ENCODE results near the gene ST6GALNAC6. TPM values are rescaled to one million over a fixed set of nuclear protein-coding genes. Genes with fewer than 3 reads are reported as not detected.

Gene ST6GALNAC6
- 83.8 and 100 TPM in 2 replicates for total RNA-seq

GRCh38 chr9:127899128-127899943, at the start of gene ST6GALNAC6:
ST6GALNAC6 (minus strand) TSS chr9:127899603; CDS start chr9:127897981, 1,622 bp downstream.

GRCh38 chr9:127937388-127938297, 38.2 kb upstream of the ST6GALNAC6 start, which contains the start of gene DPM2:
DPM2 (minus strand) TSS chr9:127937854; CDS start chr9:127937820, 34 bp downstream.

GRCh38 chr9:127930231-127931091, 31.1 kb upstream of the ST6GALNAC6 start, which contains the start of gene PIP5KL1:
PIP5KL1 (minus strand) TSS chr9:127930777; CDS start chr9:127930752, 25 bp downstream.

GRCh38 chr9:127916720-127917581, 17.5 kb upstream of the ST6GALNAC6 start, which contains the start of gene ST6GALNAC4:
ST6GALNAC4 (minus strand) TSS chr9:127917041; CDS start chr9:127916419, 622 bp downstream.

GRCh38 chr9:127877566-127877998, 21.8 kb downstream of the ST6GALNAC6 start, which contains the start of gene AK1:
AK1 (minus strand) TSS chr9:127877675; CDS start chr9:127874617, 3,058 bp downstream.

GRCh38 chr9:127854184-127854806, 45.1 kb downstream of the ST6GALNAC6 start, which contains the start of gene ENG:
ENG (minus strand) TSS chr9:127854658; CDS start chr9:127854355, 303 bp downstream.

Other genes with a start within 250 kb of the ST6GALNAC6 start
- 0.51 TPM in 1 of 2 replicates, not detected in the other for gene CFAP157, start 192.6 kb downstream of the ST6GALNAC6 start, total RNA-seq
- gene PTRH1, start 183.9 kb downstream of the ST6GALNAC6 start, total RNA-seq: 12.0 and 22.5 TPM in 2 replicates
- not detected in 2 replicates for gene TTC16, start 183.5 kb downstream of the ST6GALNAC6 start, total RNA-seq
- 13.4 and 19.6 TPM in 2 replicates for gene TOR2A, start 164.3 kb downstream of the ST6GALNAC6 start, total RNA-seq
- 0.23 and 0.94 TPM in 2 replicates for gene SH2D3C, start 120.9 kb downstream of the ST6GALNAC6 start, total RNA-seq
- gene CDK9, start 113.6 kb downstream of the ST6GALNAC6 start, total RNA-seq: 19.6 and 46.1 TPM in 2 replicates
- 55.2 and 63.8 TPM in 2 replicates for gene FPGS, start 96.7 kb downstream of the ST6GALNAC6 start, total RNA-seq
- 74.1 and 186 TPM in 2 replicates for gene ENG, start 44.9 kb downstream of the ST6GALNAC6 start, total RNA-seq
- 46.2 and 90.9 TPM in 2 replicates for gene AK1, start 21.9 kb downstream of the ST6GALNAC6 start, total RNA-seq
- gene ST6GALNAC4, start 17.4 kb upstream of the ST6GALNAC6 start, total RNA-seq: 47.5 and 59.7 TPM in 2 replicates
- 7.9 and 8.9 TPM in 2 replicates for gene PIP5KL1, start 31.2 kb upstream of the ST6GALNAC6 start, total RNA-seq
- gene DPM2, start 38.3 kb upstream of the ST6GALNAC6 start, total RNA-seq: 15.5 and 21.0 TPM in 2 replicates
- gene EEIG1, start 81.4 kb upstream of the ST6GALNAC6 start, total RNA-seq: 12.5 and 14.1 TPM in 2 replicates
- gene NAIF1, start 167.7 kb upstream of the ST6GALNAC6 start, total RNA-seq: 8.7 and 10.9 TPM in 2 replicates
- gene SLC25A25, start 168.6 kb upstream of the ST6GALNAC6 start, total RNA-seq: 13.7 and 16.2 TPM in 2 replicates
- gene PTGES2, start 228.1 kb upstream of the ST6GALNAC6 start, total RNA-seq: 55.7 and 63.9 TPM in 2 replicates
- gene LCN2, start 249.8 kb upstream of the ST6GALNAC6 start, total RNA-seq: 0.23 TPM in 1 of 2 replicates, not detected in the other